HUDEP-2 (cell line): ENCODE results near the gene RGCC.
"Not testable (repeated sequence)": the region's sequence is repeated elsewhere in the genome, so short reads cannot be mapped to it uniquely, and the experiment has no call there.

Experiments
- DNase-seq, 76 experiments: peaks; one replicate each; lab custom pipeline; 2025; ENCODE audit not compliant: unreplicated experiment in 76 of 76; lab: John Stamatoyannopoulos, UW

RGCC gene, protein sequence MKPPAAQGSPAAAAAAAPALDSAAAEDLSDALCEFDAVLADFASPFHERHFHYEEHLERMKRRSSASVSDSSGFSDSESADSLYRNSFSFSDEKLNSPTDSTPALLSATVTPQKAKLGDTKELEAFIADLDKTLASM

DNA sequence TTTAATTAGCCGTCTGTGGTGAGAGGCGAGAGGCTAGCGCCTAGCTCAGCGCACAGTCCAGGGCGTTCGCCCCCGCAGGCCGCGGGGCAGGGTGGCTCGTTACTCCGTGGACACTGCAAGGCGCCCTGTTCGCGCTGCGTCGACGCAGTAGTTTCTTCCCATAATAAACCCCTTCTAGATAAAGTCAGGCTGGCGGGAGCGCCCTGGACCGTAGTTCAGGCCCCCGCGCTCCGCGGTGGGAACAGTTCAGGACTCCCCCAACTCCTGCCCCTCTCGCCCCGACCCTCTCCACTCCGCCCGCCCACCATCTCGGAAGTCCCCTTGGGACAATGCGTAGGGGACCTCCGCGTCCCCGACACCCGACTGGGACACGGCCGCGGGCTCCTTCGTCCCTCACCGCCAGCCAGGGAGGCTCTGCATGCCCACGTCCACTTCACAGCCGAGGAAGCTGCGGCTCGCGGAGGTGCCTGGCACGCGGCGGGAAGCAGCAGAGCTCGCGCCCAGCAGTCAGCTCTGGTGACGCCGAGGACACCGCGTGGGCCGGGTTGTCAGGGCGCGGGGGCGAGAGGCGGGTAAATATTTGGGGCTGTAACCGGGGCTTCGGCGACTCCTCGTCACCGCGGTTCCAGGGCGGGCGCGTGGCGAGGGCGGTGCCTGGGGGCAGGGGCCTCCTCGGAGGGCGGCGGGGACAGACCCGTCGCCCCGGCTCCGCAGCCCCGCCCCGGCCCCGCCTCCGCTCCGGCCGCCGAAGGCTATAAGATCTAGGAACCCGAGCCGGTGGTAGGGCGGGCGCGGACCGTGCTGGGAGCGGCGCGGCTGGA, at the start of gene RGCC:
Gene RGCC (plus strand): TSS at position 783 of the 821 bp plus-strand sequence. CDS start 158 bp downstream, outside the sequence.
- DNase-seq = peak in 75 of 76 experiments; percentile 8 to 90 (median 78)

DNA sequence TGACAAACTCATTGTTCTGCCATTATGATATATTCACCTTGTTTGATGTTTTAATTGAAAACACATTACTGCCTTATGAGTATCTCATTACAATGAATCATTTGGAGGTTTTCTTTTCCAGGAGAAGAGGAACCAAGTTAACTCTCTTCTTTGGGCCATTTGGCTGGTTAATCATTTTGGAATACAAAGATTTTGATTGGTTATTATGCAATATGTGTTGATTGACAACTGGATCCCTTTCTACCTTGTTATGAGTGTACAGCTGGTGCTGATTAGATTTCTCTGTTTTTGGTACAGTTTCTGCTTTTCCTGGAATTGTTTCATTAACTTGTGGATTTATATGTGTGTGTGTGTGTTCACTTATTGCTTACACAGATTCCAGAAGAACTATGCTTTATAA, 49.2 kb upstream of the RGCC start:
- no peak for DNase-seq

DNA sequence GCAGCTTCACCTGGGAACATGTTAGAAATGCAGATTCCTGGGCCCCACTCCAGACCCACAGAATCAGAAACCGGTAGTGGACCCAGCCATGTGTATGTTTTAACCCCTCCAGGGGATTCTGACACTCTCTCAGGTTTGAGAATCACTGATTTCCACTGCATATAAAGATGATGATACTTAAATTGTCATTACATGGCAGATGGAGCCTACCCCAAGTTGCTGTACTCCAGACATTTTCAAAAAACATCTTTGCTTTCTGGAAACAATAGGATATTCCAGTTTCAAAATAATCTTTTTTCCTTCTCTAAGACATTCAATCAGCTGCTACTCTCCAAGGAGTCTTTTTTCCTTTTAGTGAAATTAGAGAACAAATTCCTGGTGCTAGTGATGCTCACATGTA, 48.6 kb upstream of the RGCC start:
- DNase-seq = no peak

- DNase-seq = no peak
Measured at GRCh38 chr13:41409611-41410010, 47.7 kb upstream of the RGCC start.

DNA sequence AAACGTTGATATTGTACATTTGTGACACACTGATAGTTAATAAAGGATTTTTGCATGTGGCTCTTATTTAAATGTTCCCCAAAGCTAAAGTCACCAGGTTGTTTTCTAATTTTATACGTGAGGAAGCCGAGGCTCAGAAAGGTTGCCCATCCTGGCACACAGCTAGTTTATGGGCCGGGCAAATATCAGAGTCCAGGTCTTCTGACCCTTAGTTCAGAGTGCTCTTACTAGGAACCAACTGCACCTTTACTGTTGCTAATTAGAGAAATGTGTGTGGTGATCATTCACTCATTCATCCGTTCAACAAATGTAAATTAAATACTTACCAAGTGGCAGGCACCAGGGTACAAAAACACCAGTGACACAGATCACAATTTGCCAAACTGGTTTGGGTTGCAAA, 46.3 kb upstream of the RGCC start:
- no peak for DNase-seq

DNA sequence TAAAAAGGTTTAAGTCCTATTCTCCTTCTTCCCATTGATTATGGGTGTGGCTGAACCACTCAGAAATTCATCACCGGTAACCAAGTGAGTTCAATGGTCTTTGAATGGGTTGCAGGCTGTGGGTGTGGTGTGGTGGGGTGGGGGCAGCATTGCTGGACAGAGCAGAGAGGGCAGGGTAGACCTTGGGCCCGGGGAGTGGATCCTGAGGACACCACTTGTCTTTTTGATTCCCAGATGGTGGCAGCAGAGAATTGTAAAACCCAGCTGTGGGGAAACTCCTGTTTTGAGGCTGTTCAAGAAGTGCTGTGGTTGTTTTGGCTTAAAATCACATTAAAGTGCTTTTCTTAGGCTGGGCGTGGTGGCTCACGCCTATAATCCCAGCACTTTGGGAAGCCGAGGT, 45.8 kb upstream of the RGCC start:
- DNase-seq = peak in 16 of 76 experiments; percentile 3 to 32 (median 16)

GRCh38 chr13:41413872-41414271, 43.5 kb upstream of the RGCC start:
- DNase-seq = no peak

DNA sequence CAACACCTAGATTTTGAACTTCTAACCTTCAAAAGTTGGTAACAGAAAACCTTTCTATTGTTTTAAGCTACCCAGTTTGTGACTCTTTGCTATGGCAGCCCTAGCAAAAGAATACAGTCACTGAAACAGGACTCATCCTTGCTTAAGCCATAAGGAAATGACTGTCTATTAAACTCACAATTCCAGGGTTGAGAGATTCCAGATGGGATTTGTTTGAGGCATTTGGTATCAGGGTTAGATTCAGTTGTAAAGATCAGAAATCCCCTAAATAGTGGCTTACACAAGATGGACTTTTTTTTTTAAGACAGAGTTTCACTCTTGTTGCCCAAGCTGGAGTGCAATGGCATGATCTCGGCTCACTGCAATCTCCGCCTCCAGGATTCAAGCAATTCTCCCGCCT, 41.1 kb upstream of the RGCC start:
- DNase-seq = no peak

DNA sequence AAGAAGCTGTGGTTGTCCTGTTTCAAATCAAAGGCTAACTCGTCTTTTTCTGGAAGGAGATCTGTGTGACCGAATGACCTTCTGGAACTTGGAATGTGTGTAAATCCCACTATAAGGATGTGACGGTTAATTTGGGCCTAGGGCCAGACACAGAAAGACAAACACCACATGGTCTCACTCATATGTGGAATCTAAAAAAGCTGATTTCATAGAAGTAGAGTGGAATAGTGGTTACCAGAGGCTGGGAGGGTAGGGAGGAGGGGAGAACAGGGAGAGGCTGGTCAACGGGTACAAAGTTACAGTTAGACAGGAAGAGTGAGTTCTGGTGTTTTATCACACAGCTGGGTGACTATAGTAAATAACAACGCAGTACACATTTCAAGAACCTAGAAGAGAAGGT, 39.3 kb upstream of the RGCC start:
- no peak for DNase-seq

- DNase-seq = no peak
Measured at GRCh38 chr13:41418731-41419130, 38.6 kb upstream of the RGCC start.

GRCh38 chr13:41419206-41419605, 38.1 kb upstream of the RGCC start:
- no peak for DNase-seq

GRCh38 chr13:41420146-41420545, 37.2 kb upstream of the RGCC start:
- no peak for DNase-seq

GRCh38 chr13:41421330-41421729, 36.0 kb upstream of the RGCC start:
- DNase-seq = not testable (repeated sequence)

GRCh38 chr13:41421983-41422382, 35.4 kb upstream of the RGCC start:
- DNase-seq = not testable (repeated sequence)

DNA sequence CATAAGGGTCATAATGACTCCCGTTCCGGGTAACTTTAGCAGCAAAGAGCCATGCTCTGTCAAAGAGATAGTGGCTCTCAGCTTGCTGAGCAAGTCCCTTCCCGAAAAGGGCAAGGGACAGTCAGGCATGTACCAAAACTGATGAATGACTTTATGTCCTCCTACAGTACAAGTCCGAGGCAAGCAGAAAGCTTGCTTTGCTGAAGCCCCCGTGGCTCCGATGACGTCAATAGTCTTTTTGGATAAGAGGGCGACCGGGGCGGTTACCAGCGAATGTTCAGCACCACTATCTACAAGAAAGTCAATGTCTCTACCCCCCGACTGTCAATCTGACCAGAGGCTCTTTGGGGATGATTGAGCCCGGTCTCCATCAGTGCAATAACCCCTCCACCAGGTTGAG, 34.1 kb upstream of the RGCC start:
- DNase-seq = not testable (repeated sequence)

- not testable (repeated sequence) for DNase-seq
Measured at GRCh38 chr13:41424675-41425074, 32.7 kb upstream of the RGCC start.

DNA sequence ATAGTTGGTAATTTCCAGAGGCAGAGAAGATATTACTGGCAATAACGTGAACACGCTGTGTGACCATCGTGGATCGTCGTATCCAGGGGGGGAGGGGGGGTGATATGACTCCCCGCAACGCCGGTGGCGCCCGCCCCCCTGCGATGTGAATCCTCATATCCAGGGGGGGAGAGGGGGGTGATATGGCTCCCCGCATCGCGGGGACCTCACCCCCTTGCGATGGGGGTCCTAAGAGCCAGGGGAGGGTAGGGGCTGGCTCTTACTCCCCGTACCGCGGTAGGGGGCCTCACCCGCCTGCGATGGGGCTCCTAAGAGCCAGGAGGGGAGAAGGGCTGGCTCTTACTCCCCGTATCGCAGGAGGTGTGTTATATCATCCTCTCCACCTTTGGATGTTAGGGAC, 31.3 kb upstream of the RGCC start:
- DNase-seq = no peak

GRCh38 chr13:41427666-41428065, 29.7 kb upstream of the RGCC start:
- no peak for DNase-seq

GRCh38 chr13:41428155-41428554, 29.2 kb upstream of the RGCC start:
- DNase-seq = no peak

DNA sequence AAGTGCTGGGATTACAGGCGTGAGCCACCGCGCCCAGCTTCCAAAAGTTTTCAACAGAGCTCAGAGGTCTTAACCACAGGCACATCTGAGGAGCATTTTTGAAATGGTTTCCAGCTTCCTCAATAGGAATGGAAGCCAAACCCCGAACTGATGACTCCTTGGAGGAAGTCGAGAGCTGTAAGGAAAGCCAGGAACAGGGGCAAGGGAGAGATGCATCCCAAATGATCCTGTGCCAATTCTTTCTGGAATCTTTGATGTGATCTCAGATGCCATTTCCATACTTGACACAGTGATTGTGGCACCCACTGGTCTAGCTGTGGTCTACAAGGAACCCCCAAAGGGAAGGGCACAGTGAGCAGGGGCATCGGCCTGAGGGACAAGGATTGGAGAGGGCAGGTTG, 23.3 kb upstream of the RGCC start:
- DNase-seq = not testable (repeated sequence)

GRCh38 chr13:41434831-41435520, 22.4 kb upstream of the RGCC start:
- DNase-seq = no peak

DNA sequence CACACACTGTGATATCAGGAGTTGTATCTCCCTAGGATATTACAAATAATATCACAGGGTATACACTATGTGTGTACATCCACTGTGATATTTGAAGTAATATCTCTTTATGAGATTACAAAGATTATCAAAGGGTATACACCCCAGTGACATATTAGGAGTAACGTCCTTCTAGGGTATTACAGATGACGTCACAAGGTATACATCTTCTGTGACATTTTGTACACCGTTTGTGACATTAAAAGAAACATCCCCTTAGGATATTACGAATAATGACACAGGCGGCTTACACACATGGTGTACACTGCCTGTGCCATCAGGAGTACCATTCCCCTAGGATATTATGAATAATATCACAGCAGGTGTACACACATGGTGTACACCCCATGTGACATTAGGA, 13.4 kb upstream of the RGCC start:
- no peak for DNase-seq
